Measurements from ENCODE around the gene CRYBG1. TPM values are rescaled to one million over a fixed set of nuclear protein-coding genes. Genes with fewer than 3 reads are reported as not detected.

CRYBG1 gene
- total and polyA plus RNA-seq, 2 experiments from 2014 or later, result 3.2 to 10.0 TPM

- no peaks in the 10 kb centered on the region for H4K20me1 ChIP-seq (ENCODE audit: insufficient read depth, poor library complexity, severe bottlenecking)
- H3K4me1 ChIP-seq (ENCODE audit: insufficient read depth), result no peaks in the 10 kb centered on the region
- peak overlapping the region; percentile 97 for H3K4me2 ChIP-seq
- peaks cover 12% of the 10 kb centered on the region for H3K27me3 ChIP-seq
- H3K9me3 ChIP-seq (ENCODE audit: low read depth), result no peaks in the 10 kb centered on the region
- DNase-seq (ENCODE audit: low spot score), result no peak
- TF ChIP-seq EZH2 (IDR thresholded peaks at IDR 0.05; ENCODE audit: borderline replicate concordance) (no peak), CTCF (IDR thresholded peaks at IDR 0.05; ENCODE audit: poor library complexity) (no peak), EZH2phosphoT487 (IDR thresholded peaks at IDR 0.05; ENCODE audit: low read depth, severe bottlenecking, unreplicated experiment) (no peak)
- H3K36me3 ChIP-seq (replicated peaks; ENCODE audit: insufficient read depth, low read depth), result no peaks in the 10 kb centered on the region
- H3K79me2 ChIP-seq, result no peaks in the 10 kb centered on the region
- no peak overlapping the region for H3K27ac ChIP-seq
- H2AFZ ChIP-seq, result peak overlapping the region; percentile 29
- no peaks in the 10 kb centered on the region for H3K9me2 ChIP-seq (replicated peaks; ENCODE audit: insufficient read depth)
- H3K4me3 ChIP-seq, result peak overlapping the region; percentile 88
- WGBS (ENCODE audit: low lambda C conversion rate, missing lambda C conversion rate), result 27% methylated on average over 12 of the region's 12 CpGs
Measured at GRCh38 chr6:106359959-106360409, 533 bp upstream of the CRYBG1 start.

DNA sequence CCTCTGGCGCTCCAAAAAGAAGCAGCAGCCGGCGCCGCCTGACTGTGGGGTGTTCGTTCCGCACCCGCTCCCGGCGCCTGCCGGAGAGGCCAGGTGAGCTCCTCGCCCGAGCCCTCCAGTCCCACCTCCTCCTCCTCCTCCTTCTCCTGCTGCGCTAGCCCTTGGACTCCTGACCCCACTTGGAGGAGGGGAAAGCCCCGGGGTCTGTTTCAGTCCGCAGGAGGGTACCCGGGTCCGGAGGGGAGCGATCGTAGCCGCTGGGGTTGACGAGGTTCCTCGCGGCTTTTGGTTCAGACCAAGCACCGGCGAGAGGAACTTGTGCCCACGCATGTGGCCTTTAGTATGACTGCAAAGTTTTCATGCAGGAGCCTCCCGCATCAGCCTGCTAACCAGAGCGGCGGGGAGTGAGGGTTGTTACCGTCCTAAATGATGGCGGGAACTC is 493 bp downstream of the CRYBG1 start:
- TF ChIP-seq EZH2 (IDR thresholded peaks at IDR 0.05; ENCODE audit: borderline replicate concordance) (no peak), CTCF (IDR thresholded peaks at IDR 0.05; ENCODE audit: poor library complexity) (no peak), EZH2phosphoT487 (IDR thresholded peaks at IDR 0.05; ENCODE audit: low read depth, severe bottlenecking, unreplicated experiment) (no peak)
- peak overlapping the region; percentile 89 for H2AFZ ChIP-seq
- peaks cover 12% of the 10 kb centered on the region for H3K27me3 ChIP-seq
- peak overlapping the region; percentile 88 for H3K4me3 ChIP-seq
- DNase-seq (ENCODE audit: low spot score), result peak; percentile 51
- no peaks in the 10 kb centered on the region for H3K9me2 ChIP-seq (replicated peaks; ENCODE audit: insufficient read depth)
- no peaks in the 10 kb centered on the region for H3K79me2 ChIP-seq
- H3K4me1 ChIP-seq (ENCODE audit: insufficient read depth), result no peaks in the 10 kb centered on the region
- peak overlapping the region; percentile 97 for H3K4me2 ChIP-seq
- H4K20me1 ChIP-seq (ENCODE audit: insufficient read depth, poor library complexity, severe bottlenecking), result no peaks in the 10 kb centered on the region
- no peaks in the 10 kb centered on the region for H3K9me3 ChIP-seq (ENCODE audit: low read depth)
- peak overlapping the region; percentile 71 for H3K27ac ChIP-seq
- WGBS (ENCODE audit: low lambda C conversion rate, missing lambda C conversion rate), result 4% methylated on average over 24 of the region's 31 CpGs
- no peaks in the 10 kb centered on the region for H3K36me3 ChIP-seq (replicated peaks; ENCODE audit: insufficient read depth, low read depth)

DNA sequence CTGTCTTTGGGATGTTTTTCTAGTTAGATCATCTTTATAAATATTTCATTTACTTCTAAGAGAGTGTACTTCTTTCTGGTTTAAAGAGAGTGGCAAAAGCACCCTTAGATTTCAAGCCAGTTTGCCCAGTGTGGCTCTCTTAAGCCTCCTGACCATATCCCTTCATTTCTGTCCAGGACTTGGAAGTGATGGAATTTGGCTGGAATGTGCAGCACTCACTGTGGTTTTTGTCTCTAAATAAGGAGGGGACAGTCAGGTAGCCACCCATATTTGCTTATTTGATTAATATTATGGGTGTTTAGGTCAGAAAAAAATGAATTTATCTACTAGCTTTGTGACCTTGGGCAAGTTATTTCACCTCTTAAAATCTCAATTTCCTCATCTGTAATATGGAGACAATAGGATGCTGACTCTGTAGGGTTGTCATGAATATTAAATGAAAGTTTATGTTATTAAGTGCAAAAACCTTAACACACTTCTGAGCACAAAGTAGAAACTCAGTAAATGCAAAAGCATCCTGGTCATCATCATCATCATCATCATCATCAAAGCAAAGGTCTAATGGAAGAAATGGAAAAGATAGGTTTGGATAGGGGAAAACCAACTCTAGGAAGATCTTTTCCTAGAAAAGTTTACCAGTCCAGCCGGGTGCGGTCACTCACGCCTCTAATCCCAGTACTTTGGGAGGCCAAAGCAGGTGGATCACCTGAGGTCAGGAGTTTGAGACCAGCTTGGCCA is 3.1 kb downstream of the CRYBG1 start:
- no peaks in the 10 kb centered on the region for H3K4me1 ChIP-seq (ENCODE audit: insufficient read depth)
- no peak overlapping the region for H2AFZ ChIP-seq
- WGBS (ENCODE audit: low lambda C conversion rate, missing lambda C conversion rate), result 91% methylated on average over 3 of the region's 3 CpGs
- DNase-seq (ENCODE audit: low spot score), result no peak
- H3K36me3 ChIP-seq (replicated peaks; ENCODE audit: insufficient read depth, low read depth), result no peaks in the 10 kb centered on the region
- H3K4me2 ChIP-seq, result no peak overlapping the region
- no peaks in the 10 kb centered on the region for H3K9me2 ChIP-seq (replicated peaks; ENCODE audit: insufficient read depth)
- H3K4me3 ChIP-seq, result no peak overlapping the region
- no peak overlapping the region for H3K27ac ChIP-seq
- H3K79me2 ChIP-seq, result no peaks in the 10 kb centered on the region
- TF ChIP-seq CTCF (IDR thresholded peaks at IDR 0.05; ENCODE audit: poor library complexity), result no peak
- no peak for TF ChIP-seq EZH2 (IDR thresholded peaks at IDR 0.05; ENCODE audit: borderline replicate concordance)
- TF ChIP-seq EZH2phosphoT487 (IDR thresholded peaks at IDR 0.05; ENCODE audit: low read depth, severe bottlenecking, unreplicated experiment), result no peak
- H3K27me3 ChIP-seq, result peaks cover 10% of the 10 kb centered on the region
- H4K20me1 ChIP-seq (ENCODE audit: insufficient read depth, poor library complexity, severe bottlenecking), result no peaks in the 10 kb centered on the region
- H3K9me3 ChIP-seq (ENCODE audit: low read depth), result no peaks in the 10 kb centered on the region
